ENCODE results near the gene PREX1.

DNA sequence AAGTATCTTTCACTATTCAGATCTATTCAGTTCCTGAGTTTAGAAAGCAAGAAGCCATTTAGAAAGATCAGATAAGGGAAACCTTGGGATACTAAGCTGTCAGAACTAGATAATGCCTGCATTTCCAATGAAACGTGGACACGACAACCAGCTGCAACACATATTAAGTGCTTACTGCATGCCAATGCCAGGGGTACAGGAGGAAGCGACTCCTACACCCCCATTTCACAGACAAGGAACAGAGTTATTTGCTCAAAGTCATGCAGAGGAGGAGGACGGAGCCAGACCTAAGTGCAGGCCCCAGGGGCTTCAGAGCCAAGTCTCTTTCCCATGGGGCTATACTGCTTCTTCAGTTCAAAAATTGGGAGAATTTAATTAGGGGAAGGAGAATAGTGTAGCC lies 62.4 kb downstream of the PREX1 start:
- TF ChIP-seq, protein P1, sequence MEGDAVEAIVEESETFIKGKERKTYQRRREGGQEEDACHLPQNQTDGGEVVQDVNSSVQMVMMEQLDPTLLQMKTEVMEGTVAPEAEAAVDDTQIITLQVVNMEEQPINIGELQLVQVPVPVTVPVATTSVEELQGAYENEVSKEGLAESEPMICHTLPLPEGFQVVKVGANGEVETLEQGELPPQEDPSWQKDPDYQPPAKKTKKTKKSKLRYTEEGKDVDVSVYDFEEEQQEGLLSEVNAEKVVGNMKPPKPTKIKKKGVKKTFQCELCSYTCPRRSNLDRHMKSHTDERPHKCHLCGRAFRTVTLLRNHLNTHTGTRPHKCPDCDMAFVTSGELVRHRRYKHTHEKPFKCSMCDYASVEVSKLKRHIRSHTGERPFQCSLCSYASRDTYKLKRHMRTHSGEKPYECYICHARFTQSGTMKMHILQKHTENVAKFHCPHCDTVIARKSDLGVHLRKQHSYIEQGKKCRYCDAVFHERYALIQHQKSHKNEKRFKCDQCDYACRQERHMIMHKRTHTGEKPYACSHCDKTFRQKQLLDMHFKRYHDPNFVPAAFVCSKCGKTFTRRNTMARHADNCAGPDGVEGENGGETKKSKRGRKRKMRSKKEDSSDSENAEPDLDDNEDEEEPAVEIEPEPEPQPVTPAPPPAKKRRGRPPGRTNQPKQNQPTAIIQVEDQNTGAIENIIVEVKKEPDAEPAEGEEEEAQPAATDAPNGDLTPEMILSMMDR (conservative IDR thresholded peaks at IDR 0.05; ENCODE audit: low read length): no peak
- TF ChIP-seq EZH2phosphoT487 (IDR thresholded peaks at IDR 0.05; ENCODE audit: borderline replicate concordance, low read depth, low read length): no peak

Data from OCI-LY7 (cell line).